Measurements from ENCODE around the gene ADD1.

ADD1 gene

DNA sequence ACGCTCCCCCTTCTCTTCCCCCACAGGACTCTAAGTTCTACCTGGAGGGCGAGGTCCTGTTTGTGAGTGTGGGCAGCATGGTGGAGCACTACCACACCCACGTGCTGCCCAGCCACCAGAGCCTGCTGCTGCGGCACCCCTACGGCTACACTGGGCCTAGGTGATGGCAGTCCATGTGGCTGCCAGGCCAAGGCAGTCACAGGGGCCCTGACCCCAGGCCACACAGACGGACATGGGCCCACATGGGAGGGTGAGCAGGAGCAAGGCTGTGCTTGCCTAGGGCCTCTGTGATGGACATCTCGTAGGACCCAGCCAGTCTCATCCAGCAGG is 10.0 kb upstream of the ADD1 start:
- in situ Hi-C loops (cut with HindIII; ENCODE audit: low sequenced_read_pairs), result no loop called here

DNA sequence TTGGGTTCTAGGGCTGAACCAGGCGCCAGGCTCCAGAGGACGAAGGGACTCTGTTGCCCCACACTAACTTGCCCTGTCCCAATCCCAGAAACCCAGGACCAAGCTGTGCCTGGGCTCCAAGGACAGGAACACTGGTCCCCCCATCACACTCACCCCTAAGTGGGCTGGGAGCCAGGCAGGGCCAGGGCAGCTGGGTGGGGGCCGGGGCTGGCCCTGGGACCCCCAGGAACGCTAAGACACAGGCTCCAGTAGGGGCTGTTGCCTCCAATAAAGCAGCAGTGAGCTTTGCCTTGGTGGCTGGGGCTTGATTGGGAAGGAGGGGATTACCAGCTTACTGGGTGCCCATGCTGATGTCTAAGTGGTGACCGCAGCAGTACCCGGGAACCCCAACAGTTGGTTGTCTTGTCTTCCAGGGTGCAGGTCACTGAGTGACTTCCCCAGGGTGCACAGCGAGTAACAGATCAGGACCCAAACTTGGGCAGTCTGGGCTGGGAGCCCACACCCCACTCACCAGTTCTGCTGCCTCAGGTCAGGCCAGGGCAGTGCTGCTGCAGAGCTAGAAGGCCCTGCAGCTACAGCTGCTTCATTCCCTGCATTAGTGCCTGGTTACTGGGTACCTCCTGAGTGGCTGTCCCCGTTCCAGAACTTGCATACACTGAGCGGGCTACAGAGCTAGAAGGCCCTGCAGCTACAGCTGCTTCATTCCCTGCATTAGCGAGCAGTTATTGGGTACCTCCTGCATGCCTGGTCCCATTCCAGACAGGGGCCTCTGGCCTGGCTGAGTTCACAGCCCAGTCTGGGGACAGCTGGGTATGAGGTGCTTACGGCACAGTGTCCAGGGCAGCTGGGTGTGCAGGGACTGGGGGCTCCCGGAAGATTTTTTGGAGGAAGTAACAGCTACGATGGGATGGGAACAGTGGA is 9.4 kb upstream of the ADD1 start:
- in situ Hi-C loops (cut with HindIII; ENCODE audit: low sequenced_read_pairs), result no loop called here

GRCh38 chr4:2835978-2836377 is 7.7 kb upstream of the ADD1 start:
- in situ Hi-C loops (cut with HindIII; ENCODE audit: low sequenced_read_pairs), result no loop called here

DNA sequence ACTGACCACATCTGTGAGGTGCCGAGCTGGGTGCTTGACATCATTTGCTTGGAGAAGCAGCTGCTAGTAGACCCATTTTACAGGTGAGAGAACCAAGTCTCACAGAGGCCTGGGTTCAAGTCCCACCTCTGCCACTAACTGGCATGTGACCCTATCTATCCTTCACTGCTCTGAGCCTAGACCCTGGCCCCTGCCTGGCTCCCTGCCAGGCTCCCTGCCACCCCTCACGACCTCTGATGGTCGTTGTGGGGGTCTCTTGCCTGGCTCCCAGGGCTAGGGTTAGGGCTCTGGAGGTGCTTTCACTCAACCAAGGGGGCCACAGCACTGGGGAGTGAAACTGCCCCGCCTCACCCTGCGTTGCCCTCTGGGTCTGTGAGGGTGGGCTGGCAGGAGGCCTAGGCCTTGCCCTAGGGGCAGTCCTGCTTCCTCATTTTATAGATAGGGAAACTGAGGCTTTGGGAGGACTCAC is 7.2 kb upstream of the ADD1 start:
- in situ Hi-C loops (cut with HindIII; ENCODE audit: low sequenced_read_pairs), result no loop called here

GRCh38 chr4:2837110-2837903 is 6.3 kb upstream of the ADD1 start:
- in situ Hi-C loops (cut with HindIII; ENCODE audit: low sequenced_read_pairs), result no loop called here

GRCh38 chr4:2837904-2838496 is 5.6 kb upstream of the ADD1 start:
- in situ Hi-C loops (cut with HindIII; ENCODE audit: low sequenced_read_pairs), result no loop called here

DNA sequence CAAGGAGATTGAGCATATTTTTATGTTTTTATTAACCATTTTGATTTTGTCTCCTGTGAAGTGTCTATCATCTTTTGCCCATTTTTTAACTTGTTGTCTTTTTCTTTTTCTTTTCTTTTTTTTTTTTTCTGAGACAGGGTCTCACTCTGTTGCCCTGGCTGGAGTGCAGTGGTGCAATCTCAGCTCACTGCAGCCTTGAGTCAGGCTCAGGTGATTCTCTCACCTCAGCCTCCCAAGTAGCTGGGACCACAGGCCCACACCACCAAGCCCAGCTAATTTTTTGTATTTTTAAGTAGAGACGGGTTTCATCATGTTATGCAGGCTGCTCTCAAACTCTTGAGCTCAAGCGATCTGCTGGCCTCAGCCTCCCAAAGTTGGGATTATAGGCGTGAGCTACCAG is 4.6 kb upstream of the ADD1 start:
- in situ Hi-C loops (cut with HindIII; ENCODE audit: low sequenced_read_pairs), result no loop called here

- in situ Hi-C loops (cut with HindIII; ENCODE audit: low sequenced_read_pairs), result loop anchor here (5.0 kb wide), 1 partner anchor 80 kb away; no protein-coding TSS in a partner anchor
Observed at GRCh38 chr4:2842687-2843262, 869 bp upstream of the ADD1 start.

- in situ Hi-C loops (cut with HindIII; ENCODE audit: low sequenced_read_pairs), result loop anchor here (5.0 kb wide), 1 partner anchor 78 kb away; no protein-coding TSS in a partner anchor
Observed at GRCh38 chr4:2843941-2844584, 419 bp downstream of the ADD1 start.

DNA sequence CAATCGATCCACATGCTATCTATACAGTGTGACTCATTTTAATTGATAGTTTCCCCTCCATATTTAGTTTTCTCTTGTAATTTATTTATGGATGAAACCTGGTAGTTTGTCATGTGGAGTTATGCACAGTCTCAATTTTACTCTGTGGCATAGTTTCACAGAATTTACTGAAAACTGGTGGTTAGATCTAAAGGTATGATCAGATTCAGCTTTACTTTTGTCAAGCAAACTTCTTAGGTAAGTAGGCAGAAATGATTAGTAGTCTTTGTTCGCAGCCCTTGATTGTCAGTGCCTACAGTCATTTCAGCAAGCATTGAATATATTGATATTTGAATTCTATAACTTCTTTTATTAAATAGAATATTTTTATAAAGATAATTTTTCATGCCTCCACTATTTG is 2.5 kb downstream of the ADD1 start:
- in situ Hi-C loops (cut with HindIII; ENCODE audit: low sequenced_read_pairs), result no loop called here

DNA sequence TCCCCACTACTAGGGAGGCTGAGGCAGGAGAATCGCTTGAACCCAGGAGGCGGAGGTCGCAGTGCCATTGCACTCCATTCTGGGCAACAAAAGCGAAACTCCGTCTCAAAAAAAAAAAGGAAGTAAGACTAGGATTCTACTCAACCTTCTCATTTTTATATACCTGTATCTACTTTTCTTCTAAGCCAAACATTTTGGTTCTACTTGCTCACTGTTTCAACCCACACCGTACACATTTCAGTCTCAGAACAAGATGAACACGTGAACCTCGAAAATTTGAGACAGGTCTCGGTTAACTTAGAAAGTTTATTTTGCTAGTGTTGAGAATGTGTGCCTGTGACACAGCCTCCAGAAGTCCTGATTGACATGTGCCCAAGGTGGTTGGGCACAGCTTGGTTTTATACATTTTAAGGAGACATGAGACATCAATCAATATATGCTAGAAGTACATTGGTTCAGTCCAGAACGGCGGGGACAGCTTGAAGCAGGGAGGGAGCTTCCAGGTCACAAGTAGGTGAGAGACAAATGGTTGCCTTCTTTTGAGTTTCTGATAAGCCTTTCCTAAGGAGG is 3.7 kb downstream of the ADD1 start:
- in situ Hi-C loops (cut with HindIII; ENCODE audit: low sequenced_read_pairs), result no loop called here

DNA sequence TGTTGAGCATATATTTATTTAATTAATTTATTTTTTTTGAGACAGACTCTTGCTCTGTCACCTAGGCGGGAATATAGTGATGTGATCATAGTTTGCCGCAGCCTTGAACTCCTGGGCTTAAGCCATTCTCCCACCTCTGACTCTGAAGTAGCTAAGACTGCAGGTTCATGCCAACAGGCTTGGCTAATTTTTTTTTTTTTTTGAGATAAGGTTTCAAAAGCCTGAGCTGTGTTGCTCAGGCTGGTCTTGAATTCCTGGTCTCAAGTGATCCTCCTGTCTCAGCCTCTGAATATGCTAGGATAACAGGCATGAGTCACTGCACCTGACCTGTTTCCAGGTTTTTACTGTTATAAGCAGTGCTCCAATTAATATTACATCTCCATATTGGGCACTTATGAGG is 4.8 kb downstream of the ADD1 start:
- in situ Hi-C loops (cut with HindIII; ENCODE audit: low sequenced_read_pairs), result no loop called here

DNA sequence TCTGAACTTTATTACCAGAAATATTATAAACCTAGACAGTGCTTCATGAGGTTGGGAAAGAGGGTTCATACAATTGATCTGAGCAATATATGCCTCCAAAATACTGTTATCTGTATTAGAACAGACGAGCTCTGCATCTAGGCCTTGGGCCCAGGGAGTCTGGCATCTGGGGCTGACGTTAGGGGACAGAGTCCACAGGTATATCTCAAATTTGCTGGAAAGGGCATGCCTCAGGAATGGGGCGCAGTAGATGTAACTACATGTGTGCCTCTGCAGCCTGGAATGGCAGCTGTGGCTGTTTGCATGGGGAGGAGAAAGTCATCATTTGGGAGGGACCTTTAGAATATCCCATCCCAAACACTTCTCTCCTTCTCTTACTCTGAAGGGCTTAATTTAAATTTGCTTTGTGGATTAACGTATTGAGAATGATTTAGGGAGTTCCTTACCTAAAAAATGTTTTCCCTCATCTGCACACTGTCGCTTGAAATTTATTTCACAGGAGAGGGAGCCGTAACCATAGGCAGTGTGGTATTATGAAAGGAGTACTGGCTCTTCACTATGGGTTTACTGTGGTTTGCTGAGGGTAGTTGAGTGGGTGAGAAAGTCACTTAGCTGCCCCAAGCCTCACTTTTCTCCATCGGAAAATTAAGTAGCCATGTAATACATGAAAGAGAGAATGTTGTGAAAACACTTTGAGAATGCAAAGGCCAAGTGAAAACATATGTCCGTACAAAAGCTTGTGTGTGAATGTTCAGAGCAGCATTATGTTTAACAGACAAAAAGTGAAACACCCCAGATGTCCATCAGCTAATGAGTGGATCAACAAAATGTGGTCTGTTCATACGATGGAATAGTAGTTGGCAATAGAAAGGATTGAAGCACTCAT is 5.9 kb downstream of the ADD1 start:
- in situ Hi-C loops (cut with HindIII; ENCODE audit: low sequenced_read_pairs), result no loop called here

- in situ Hi-C loops (cut with HindIII; ENCODE audit: low sequenced_read_pairs), result no loop called here
Observed at GRCh38 chr4:2850966-2851798, 7.5 kb downstream of the ADD1 start.

GRCh38 chr4:2852481-2852921 is 8.9 kb downstream of the ADD1 start:
- in situ Hi-C loops (cut with HindIII; ENCODE audit: low sequenced_read_pairs), result no loop called here

- in situ Hi-C loops (cut with HindIII; ENCODE audit: low sequenced_read_pairs), result no loop called here
Observed at GRCh38 chr4:2855584-2855983, 11.9 kb downstream of the ADD1 start.

DNA sequence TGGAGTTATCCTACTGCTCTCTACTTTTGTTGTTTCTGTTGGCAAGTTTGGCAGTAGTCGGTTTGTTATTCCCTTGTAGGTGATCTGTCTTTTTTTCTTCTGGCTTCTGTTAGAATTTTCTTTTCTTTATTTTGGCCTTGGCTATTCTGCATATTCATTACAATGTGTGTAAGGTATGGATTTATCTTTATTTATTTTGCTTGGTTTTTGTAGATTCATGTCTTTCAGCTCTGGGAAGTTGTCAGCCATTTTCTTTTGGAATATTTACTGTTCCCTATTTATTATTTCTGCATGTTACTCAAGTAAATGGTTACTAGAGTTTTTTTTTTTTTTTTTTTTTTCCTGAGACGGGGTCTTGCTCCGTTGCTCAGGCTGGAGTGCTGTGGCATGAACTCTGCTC is 12.6 kb downstream of the ADD1 start:
- in situ Hi-C loops (cut with HindIII; ENCODE audit: low sequenced_read_pairs), result no loop called here

- in situ Hi-C loops (cut with HindIII; ENCODE audit: low sequenced_read_pairs), result no loop called here
Observed at GRCh38 chr4:2857349-2857927, 13.8 kb downstream of the ADD1 start.

Data from endothelial cell of hepatic sinusoid (primary cell).